KBM-7 (cell line): ENCODE data around the gene TMEM39A.

Experiments used
- DNase-seq: peaks from one replicate; pipeline ENCODE4 v3.0.0-alpha.2; 2015
- in situ Hi-C: fragments of 300-500 bp; cut with MboI; formaldehyde crosslinking; loops from 2 replicates; pipeline ENCODE4 v1.14.3; 2020; ENCODE audit warnings: low sequenced_read_pairs, low pct_unique_long_range_greater_than_20kb, mixed read lengths

TMEM39A gene

DNA sequence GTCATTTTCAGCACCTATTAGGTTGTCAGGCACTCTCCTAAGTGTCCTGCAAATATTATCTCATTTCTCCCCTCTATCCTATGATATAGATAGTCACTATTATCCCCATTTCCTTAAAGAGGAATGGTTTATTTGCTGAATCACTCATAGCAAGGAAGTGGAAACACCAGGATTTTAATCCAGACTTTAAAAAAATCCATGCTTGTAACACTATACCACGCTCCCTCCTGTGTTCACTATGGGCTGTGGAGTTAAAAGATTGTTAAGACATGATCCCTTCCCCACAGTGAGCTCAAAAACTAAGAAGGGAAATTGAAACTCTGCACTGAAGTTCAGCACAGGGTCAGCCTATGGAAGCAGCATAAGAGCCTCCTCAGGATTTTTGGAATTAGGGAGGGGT lies 60.2 kb downstream of the TMEM39A start:
- DNase-seq = no peak
- in situ Hi-C loops = no loop called here

DNA sequence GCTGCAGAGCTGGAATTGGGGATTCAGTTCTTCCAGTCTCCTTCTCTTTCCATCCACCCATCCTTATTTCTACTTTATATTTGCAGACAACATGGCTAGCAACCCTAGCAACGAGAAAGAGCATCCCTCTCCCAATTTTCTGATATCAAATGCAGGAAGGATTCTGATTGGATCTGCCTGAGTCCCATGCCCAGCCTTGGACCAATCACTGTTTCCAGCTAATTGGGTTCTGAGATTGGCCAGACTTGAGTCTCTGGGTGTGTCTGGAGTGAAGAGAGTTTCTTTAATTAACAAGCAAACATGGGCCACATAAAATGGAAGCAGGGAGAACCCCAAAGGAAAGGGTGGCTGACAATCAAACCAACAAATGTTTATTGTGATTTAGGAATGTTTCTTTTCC lies 60.6 kb downstream of the TMEM39A start:
- DNase-seq = no peak
- in situ Hi-C loops = no loop called here

DNA sequence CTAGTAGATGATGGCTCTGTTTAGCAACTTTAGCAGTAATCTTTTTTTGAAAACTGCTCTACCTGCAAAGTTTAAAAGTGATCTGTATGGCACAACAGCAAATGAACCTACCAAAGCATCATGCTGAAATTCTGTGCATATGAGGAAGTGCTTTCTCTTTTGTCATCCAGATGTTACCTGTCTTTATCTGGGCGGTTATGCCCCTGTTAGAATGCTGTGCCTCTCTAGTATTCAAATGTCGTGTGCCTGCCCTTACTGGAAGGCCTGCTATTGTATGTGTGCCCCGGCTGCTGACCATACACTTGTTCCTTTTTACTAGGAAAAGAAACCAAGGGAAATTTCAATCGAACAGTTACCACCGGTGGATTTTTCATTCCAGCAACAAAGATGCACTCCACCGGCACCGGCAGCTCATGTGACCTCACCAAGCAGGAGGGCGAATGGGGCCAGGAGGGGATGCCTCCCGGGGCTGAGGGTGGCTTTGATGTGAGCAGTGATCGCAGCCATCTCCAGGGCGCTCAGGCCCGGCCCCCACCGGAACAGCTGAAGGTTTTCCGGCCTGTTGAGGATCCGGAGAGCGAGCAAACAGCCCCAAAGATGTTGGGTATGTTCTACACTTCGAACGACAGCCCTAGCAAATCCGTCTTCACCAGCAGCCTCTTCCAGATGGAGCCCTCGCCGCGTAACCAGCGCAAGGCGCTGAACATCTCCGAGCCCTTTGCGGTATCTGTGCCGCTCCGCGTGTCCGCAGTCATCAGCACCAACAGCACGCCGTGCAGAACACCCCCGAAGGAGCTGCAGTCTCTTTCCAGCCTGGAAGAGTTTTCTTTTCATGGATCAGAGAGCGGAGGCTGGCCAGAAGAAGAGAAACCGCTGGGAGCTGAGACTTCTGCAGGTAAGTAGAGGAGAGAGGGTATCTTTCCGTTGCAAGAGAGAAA lies 61.6 kb downstream of the TMEM39A start:
- in situ Hi-C loops = no loop called here
- DNase-seq = no peak

DNA sequence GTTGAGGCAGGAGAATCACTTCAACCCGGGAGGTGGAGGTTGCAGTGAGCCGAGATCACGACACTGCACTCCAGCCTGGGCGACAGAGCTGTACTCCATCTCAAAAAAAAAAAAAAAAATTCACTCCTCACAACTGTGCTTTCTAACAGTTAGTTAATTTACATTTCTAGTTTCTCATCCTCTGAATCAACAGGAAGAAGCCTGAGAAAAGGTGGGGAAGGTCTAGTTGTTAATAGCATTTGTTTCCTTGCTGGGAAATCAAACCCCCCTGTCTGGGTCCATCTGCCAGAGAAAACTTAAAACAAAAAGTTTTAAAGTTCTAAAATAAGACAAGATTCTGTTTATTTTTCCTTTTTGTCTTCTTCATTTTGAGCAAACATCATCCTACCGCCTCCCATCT lies 62.3 kb downstream of the TMEM39A start:
- no peak for DNase-seq
- in situ Hi-C loops = no loop called here

DNA sequence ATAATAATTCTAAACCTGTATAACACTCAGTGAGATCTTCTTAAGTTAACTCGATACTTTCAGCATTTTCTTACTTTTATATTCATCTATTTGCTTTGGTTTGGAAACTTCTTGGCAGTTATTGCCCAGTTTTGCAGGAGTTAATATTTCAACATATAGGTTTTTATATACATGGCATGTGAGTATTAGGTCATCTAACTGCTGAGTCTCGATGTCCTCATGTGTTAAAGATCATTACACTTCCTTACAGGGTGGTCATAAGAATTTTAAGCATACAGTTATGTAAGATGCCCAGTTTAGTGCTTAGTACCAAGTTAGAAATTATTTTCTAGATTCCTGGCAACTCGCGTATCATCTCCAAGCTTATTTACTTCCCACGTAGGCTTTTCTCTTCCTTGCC lies 62.9 kb downstream of the TMEM39A start:
- in situ Hi-C loops = no loop called here
- DNase-seq = no peak

DNA sequence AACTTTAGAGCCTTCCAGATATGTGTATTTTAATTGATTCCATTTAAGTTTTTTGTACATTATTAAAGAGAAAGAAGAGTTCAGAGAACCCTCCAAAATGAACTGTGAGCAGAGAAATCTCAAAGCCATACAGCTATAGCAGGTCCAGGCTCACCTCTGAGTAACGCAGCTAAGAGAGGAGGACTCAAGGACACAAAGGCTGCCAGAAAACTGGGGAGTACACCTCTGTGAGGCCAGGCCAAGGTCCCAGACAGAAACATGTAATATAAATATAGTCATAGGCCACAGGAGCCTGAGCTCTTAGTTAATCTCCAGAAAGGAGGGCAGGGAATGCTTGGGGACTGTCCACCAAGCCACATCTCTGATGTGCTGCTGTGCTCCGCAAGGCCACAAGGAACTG lies 66.5 kb downstream of the TMEM39A start:
- DNase-seq = no peak
- in situ Hi-C loops = no loop called here

DNA sequence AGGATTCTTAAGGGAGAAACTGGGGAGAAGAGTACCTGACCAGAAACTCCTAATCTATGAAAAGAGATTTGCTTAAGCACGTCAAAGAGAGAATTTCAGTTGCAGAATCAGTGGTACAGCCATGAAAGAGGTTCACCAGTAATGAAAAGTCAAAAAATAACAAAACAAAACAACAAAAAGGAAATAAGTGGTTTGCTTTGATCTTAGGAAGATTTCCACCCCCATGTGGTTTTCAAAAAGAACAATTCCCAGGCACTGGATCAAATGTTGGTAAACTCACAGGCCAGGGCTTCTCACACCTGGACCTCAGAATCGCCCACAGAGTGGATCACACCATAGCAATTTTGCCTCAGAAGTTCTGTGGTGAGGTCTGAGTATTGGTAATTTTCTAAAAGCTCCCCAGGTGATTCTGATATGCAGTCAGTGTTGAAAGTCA lies 67.5 kb downstream of the TMEM39A start:
- in situ Hi-C loops = no loop called here
- no peak for DNase-seq

DNA sequence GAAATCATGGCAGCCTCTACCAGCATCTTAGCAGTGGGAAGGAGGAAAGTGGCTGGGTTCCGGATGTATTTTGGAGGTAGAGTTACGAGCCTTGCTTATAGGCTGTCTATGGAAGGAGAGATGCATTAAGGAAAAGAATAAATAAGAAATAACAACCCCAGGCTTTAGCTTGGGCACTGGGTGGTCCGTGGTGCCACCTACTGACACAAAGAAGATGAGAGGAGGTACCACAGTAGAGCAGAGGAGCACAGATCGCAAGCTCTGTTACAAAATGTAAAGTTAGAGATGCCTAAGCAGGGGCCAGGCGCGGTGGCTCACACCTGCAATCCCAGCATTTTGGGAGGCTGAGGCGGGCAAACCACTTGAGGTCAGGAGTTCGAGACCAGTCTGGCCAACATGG lies 74.8 kb downstream of the TMEM39A start:
- in situ Hi-C loops = no loop called here
- DNase-seq = no peak

DNA sequence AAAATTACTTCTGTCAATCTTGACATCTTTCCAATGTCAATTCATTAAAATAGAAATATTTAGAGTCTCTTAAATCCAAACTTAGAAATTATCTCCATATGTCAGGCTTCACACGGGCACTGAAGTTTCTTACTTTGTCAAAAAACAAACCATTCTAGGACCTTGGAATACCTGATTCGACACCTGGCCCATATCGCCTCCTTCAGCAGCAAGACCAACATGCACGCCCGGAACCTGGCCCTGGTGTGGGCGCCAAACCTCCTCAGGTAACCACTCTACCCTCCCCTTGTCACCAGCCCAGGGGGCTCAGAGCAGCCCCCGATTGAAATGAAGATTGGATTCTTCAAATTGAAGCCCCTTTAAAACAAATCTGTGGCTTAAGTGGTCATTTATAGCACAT lies 81.3 kb downstream of the TMEM39A start:
- DNase-seq = no peak
- in situ Hi-C loops = no loop called here

DNA sequence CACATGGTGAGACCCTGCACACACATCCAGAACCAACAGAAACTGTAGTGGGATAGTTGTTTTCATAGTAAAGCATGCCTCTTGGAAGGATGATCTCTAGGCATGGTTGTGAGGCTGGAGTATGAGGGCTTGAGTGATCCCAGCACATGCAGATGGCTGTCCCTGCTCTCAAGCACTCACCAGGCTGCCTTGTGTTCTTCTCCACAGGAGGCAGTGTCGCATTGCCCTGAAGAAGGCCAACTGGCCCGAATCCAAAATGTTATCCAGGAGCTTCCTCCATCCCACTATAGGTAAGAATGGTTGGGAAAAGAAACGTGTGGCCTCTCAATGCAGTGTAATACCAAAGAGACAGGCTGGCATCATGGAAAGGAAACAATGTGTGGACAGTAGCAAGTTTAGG lies 82.7 kb downstream of the TMEM39A start:
- in situ Hi-C loops = no loop called here
- no peak for DNase-seq
